ENCODE results near the gene LHFPL6. TPM values are rescaled to one million over a fixed set of nuclear protein-coding genes. Genes with fewer than 3 reads are reported as not detected.
A peak's percentile ranks its signal among the peaks of the same experiment; 100 is the strongest.

LHFPL6 gene
- total RNA-seq, 3 donors from 2014 or later: 4.9 to 26.1 (median 8.3) TPM

DNA sequence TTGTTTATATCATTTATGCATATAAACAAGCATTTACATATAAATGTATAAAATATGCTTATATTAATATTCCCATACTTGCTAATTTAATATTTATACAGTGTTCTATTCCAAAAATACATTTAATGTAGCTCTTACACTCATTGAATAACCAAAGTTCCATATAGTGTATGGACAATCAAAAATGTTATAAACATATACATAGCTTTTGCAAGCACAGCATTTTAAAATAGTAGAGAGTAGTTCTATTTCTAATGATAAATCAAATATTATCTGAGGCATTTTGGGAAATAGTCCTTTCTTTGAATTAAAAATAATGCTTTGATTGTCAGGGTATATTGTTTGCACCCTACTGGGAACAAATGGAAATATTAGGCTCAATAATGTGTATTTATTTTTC is 30.0 kb upstream of the LHFPL6 start:
- H3K36me3 ChIP-seq (ENCODE audit: low read depth): no peaks in the 10 kb centered on the region
- H3K4me1 ChIP-seq (ENCODE audit: low read depth): no peaks in the 10 kb centered on the region
- H3K9me3 ChIP-seq: no peaks in the 10 kb centered on the region
- intact Hi-C loops (cut with DNase I, micrococcal nuclease): no loop called here
- no peak for ATAC-seq
- DNase-seq: no peak
- TF ChIP-seq, protein P1, sequence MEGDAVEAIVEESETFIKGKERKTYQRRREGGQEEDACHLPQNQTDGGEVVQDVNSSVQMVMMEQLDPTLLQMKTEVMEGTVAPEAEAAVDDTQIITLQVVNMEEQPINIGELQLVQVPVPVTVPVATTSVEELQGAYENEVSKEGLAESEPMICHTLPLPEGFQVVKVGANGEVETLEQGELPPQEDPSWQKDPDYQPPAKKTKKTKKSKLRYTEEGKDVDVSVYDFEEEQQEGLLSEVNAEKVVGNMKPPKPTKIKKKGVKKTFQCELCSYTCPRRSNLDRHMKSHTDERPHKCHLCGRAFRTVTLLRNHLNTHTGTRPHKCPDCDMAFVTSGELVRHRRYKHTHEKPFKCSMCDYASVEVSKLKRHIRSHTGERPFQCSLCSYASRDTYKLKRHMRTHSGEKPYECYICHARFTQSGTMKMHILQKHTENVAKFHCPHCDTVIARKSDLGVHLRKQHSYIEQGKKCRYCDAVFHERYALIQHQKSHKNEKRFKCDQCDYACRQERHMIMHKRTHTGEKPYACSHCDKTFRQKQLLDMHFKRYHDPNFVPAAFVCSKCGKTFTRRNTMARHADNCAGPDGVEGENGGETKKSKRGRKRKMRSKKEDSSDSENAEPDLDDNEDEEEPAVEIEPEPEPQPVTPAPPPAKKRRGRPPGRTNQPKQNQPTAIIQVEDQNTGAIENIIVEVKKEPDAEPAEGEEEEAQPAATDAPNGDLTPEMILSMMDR (IDR thresholded peaks at IDR 0.05): no peak
- no peak overlapping the region for H3K4me3 ChIP-seq

DNA sequence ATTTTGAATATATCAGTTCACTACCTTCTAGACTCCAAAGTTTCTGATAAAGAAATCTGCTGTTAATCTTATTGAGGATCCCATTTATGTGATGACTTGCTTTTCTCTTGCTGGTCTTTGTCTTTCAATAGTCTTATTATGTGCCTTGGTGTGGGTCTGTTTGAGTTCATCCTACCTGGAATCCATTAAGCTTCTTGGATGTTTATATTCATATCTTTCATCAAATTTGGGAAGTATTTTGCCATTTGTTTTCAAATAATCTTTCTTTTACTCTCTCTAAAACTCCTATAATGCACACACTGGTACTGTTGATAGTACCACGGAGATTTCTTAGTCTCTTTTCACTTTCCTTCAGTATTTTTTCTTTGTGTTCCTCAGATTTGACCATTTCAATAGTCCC is 28.3 kb upstream of the LHFPL6 start:
- Histone ChIP-seq H3K4me1 (ENCODE audit: low read depth) (no peaks in the 10 kb centered on the region), H3K9me3 (no peaks in the 10 kb centered on the region), H3K4me3 (no peak overlapping the region), H3K36me3 (ENCODE audit: low read depth) (no peaks in the 10 kb centered on the region)
- TF ChIP-seq, protein P1 (IDR thresholded peaks at IDR 0.05): no peak
- intact Hi-C loops (cut with DNase I, micrococcal nuclease): no loop called here
- ATAC-seq (no peak), DNase-seq (no peak)

DNA sequence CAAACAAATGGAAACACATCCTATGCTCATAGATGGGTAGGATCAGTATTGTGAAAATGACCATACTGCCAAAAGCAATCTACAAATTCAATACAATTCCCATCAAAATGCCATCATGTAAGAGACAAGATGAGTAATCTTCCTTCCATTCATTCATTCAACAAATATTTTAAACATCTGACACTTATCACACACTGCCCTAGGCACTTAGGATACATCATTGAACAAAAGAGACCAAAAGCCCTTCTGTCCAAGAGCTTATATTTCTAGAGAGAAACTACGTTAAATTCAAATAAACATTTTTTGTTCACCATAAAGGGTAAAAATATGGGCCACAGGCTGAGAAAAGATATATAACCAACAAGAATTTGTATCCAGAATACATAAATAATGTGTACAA is 20.5 kb upstream of the LHFPL6 start:
- Histone ChIP-seq H3K4me1 (ENCODE audit: low read depth) (no peaks in the 10 kb centered on the region), H3K9me3 (no peaks in the 10 kb centered on the region), H3K4me3 (no peak overlapping the region), H3K36me3 (ENCODE audit: low read depth) (no peaks in the 10 kb centered on the region)
- no peak for DNase-seq
- intact Hi-C loops (cut with DNase I, micrococcal nuclease): no loop called here
- TF ChIP-seq, protein P1 (IDR thresholded peaks at IDR 0.05): no peak
- no peak for ATAC-seq

DNA sequence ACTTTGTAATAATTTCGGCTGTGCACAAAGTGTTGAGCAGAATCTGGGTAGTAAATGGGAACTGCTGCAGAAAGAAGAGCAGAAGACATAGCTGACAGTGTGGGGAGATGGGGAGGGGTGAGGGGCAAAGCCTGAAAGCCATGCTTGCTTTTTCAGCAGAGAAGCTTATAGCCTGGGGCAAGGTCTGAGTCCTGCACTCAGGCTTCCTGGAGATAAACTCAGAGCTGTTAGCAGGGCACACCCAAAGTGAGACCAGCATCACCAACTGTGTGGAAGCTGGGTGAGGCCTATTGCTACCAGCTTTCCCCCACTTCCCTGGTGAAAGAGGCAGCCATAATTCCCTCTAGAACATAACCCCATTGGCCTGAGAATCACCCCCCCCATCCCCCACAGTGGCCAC is 15.6 kb upstream of the LHFPL6 start:
- intact Hi-C loops (cut with DNase I, micrococcal nuclease): loop anchor here (5.0 to 10.0 kb wide), 4 partner anchors 201 to 474 kb away; no protein-coding TSS in a partner anchor
- DNase-seq (no peak), ATAC-seq (no peak)
- TF ChIP-seq, protein P1 (IDR thresholded peaks at IDR 0.05): no peak
- no peaks in the 10 kb centered on the region for H3K4me1 ChIP-seq (ENCODE audit: low read depth)
- no peaks in the 10 kb centered on the region for H3K36me3 ChIP-seq (ENCODE audit: low read depth)
- no peak overlapping the region for H3K4me3 ChIP-seq
- H3K9me3 ChIP-seq: no peaks in the 10 kb centered on the region

DNA sequence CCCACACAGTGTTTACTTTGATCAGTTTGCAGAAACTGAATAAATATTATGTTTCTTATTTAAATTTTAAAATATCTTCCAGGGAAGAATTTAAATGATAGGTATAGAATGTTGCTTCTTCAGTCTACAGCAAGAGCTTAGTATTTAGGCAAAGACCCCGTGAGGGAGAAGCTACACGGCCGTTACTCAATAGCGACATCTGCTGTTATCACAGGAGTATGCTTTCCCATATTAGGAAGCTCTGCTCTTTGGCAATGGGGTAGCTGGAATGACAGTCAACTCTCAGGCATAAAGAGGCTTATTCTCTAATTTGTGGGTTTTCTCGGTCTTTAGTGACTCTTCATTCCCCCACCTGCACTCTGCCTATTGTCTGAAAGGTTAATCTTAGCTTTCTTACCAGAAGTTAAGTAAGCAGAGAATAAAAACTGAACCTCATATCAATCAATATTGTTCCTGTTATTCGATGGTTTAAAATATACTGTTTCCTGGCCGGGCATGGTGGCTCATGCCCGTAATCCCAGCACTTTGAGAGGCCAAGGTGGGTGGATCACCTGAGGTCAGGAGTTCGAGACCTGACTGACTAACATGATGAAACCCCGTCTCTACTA is 13.2 kb upstream of the LHFPL6 start:
- peak in 1 of 3 donors; percentile 58 for DNase-seq
- H3K9me3 ChIP-seq: no peaks in the 10 kb centered on the region
- no peaks in the 10 kb centered on the region for H3K4me1 ChIP-seq (ENCODE audit: low read depth)
- no peaks in the 10 kb centered on the region for H3K36me3 ChIP-seq (ENCODE audit: low read depth)
- ATAC-seq: peak; percentile 64
- H3K4me3 ChIP-seq: no peak overlapping the region
- intact Hi-C loops (cut with DNase I, micrococcal nuclease): loop anchor here (5.0 to 10.0 kb wide), 4 partner anchors 199 to 471 kb away; no protein-coding TSS in a partner anchor
- TF ChIP-seq, protein P1 (IDR thresholded peaks at IDR 0.05): peak; percentile 68
